MCF 10A (cell line): ENCODE data around the gene CASP2. TPM values are rescaled to one million over a fixed set of nuclear protein-coding genes. Genes with fewer than 3 reads are reported as not detected.

Experiments
- BruUV-seq: library from RNA; stranded (reverse); fragments of 400-500 nt; replicated peaks from 2 replicates; lab custom pipeline; 2021; lab: Mats Ljungman, UMichigan
- CTCF ChIA-PET: fragments of 300-600 bp; sonication (Branson Sonifier 250); formaldehyde crosslinking; extraction: SDS; loops from one replicate; lab custom pipeline; 2021; ENCODE audit warnings: antibody characterized with exemption, inconsistent platforms; lab: Yijun Ruan, JAX
- POLR2A ChIA-PET: fragments of 300-600, 350-650 bp; sonication (Branson Sonifier 250); formaldehyde crosslinking; extraction: SDS; loops from one replicate; lab custom pipeline; 2020; ENCODE audit warnings: antibody characterized with exemption, inconsistent platforms; lab: Yijun Ruan, JAX
- DNase-seq: peaks from one replicate; pipeline ENCODE4 v3.0.0-alpha.2; 2018; ENCODE audit not compliant: unreplicated experiment
- H3K27ac Mint-ChIP-seq: one replicate; pipeline ENCODE4 v1.8.0; 2022; ENCODE audit warnings: mild to moderate bottlenecking, low read depth, mixed read lengths; ENCODE audit not compliant: unreplicated experiment
- H3K27me3 Mint-ChIP-seq: one replicate; pipeline ENCODE4 v1.8.0; 2022; ENCODE audit warnings: mixed read lengths; ENCODE audit not compliant: insufficient read depth, unreplicated experiment
- H3K36me3 Mint-ChIP-seq: one replicate; pipeline ENCODE4 v1.8.0; 2022; ENCODE audit warnings: mild to moderate bottlenecking, moderate library complexity, mixed read lengths; ENCODE audit not compliant: insufficient read depth, unreplicated experiment
- H3K4me1 Mint-ChIP-seq: one replicate; pipeline ENCODE4 v1.8.0; 2022; ENCODE audit warnings: mixed read lengths; ENCODE audit not compliant: insufficient read depth, unreplicated experiment
- H3K4me3 Mint-ChIP-seq: one replicate; pipeline ENCODE4 v1.8.0; 2022; ENCODE audit warnings: mild to moderate bottlenecking, moderate library complexity, mixed read lengths; ENCODE audit not compliant: unreplicated experiment
- H3K9me3 Mint-ChIP-seq: one replicate; pipeline ENCODE4 v1.8.0; 2022; ENCODE audit warnings: mixed read lengths; ENCODE audit not compliant: unreplicated experiment
- intact Hi-C: fragments of 100-400 bp; cut with micrococcal nuclease; formaldehyde crosslinking; loops from 2 replicates; pipeline ENCODE4 v1.14.1; 2022
- total RNA-seq: library from RNA; stranded (reverse); gene quantifications from 2 replicates; pipeline ENCODE4 v1.2.3, GENCODE V29; 2022
- TF ChIP-seq, protein P1 (sequence below): fragments of 200-600 bp; IDR thresholded peaks from one replicate; pipeline ENCODE4 v1.8.0; 2022; ENCODE audit warnings: antibody characterized with exemption, mild to moderate bottlenecking; ENCODE audit not compliant: unreplicated experiment

The CASP2 gene
- total RNA-seq, 1 experiment from 2014 or later = 15.1 TPM

DNA sequence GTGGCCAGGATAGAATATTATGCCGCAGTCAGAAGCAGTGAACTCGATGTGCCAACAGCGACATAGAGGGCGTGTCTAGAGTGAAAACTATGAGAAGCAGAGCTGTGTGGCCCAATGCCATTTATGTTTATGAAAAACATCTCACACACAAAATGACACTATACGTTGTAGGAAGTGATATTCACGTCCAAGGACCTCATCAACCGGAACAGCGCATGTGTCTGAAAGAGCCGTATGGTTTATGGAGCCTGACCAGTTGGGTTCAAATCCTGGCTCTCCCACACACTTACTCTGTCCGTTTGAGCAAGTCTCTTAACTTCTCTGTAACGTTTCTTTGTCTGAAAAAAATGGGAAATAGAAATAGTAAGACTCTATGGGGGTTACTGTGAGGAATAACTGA lies 45.8 kb upstream of the CASP2 start:
- POLR2A ChIA-PET = interaction anchor here (1.0 kb wide), 1 partner anchor 47 kb away, joined by 3 read pairs; no protein-coding TSS in a partner anchor

DNA sequence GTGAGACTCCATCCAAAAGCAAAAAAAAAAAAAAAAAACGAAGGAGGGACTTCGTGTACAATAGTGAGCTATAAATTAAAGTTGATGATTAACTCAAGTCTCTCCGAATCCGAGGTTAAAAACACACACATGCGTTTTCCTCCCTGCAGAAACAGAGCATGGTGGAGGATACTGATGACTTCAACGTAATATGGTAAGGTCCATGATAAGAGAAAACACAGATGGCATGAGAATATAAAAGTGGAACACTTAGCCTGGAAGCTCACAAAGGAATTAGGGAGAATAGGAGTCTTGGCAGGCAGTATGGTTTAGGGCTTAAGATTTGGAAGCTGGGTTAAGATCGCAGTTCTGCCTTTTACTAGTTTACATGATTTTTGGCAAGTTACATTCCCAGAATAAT lies 45.0 kb upstream of the CASP2 start:
- CTCF ChIA-PET = interaction anchor here (0.5 to 6.4 kb wide), 13 partner anchors 16 to 262 kb away, joined by 3 to 131 read pairs (median 5); partner anchors contain the start of genes EPHA1 and GSTK1
- H3K27ac Mint-ChIP-seq = no peak overlapping the region

More for the DNA sequence above, 45.8 kb upstream of the CASP2 start:
- Mint-ChIP-seq H3K4me1 (peaks cover 27% of the 10 kb centered on the region), H3K4me3 (no peak overlapping the region), H3K9me3 (peaks cover under 1% of the 10 kb centered on the region), H3K27ac (no peak overlapping the region), H3K36me3 (no peaks in the 10 kb centered on the region), H3K27me3 (peaks cover 4% of the 10 kb centered on the region)
- TF ChIP-seq, protein P1, sequence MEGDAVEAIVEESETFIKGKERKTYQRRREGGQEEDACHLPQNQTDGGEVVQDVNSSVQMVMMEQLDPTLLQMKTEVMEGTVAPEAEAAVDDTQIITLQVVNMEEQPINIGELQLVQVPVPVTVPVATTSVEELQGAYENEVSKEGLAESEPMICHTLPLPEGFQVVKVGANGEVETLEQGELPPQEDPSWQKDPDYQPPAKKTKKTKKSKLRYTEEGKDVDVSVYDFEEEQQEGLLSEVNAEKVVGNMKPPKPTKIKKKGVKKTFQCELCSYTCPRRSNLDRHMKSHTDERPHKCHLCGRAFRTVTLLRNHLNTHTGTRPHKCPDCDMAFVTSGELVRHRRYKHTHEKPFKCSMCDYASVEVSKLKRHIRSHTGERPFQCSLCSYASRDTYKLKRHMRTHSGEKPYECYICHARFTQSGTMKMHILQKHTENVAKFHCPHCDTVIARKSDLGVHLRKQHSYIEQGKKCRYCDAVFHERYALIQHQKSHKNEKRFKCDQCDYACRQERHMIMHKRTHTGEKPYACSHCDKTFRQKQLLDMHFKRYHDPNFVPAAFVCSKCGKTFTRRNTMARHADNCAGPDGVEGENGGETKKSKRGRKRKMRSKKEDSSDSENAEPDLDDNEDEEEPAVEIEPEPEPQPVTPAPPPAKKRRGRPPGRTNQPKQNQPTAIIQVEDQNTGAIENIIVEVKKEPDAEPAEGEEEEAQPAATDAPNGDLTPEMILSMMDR = no peak
- DNase-seq = no peak
- intact Hi-C loops = no loop called here
- no TSS peak for BruUV-seq
- CTCF ChIA-PET = interaction anchor here (1.0 to 6.4 kb wide), 5 partner anchors 17 to 174 kb away, joined by 4 to 131 read pairs (median 7); partner anchors contain the start of genes EPHA1 and GSTK1

DNA sequence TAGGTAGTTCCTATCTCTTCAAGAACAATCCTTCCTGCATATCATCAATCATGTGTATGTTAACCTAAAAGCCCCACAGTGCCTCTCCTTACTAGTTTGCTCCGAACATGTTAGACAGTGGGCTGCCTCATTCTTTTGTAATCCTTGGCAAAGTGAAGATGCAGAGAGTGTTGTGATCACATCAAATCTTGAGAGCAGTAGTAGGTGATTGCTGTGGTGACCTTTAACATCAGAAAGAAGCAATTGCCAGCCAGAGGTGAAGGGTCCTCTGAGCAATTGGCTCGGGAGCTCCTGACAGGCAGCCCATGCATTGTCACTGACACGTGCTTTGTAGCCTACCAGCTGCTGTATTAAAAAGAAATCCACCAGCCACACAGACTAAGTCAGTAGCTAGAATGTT lies 44.5 kb upstream of the CASP2 start:
- BruUV-seq = no TSS peak
- H3K27me3 Mint-ChIP-seq = no peaks in the 10 kb centered on the region
- H3K4me1 Mint-ChIP-seq = peaks cover 27% of the 10 kb centered on the region
- ChIA-PET POLR2A (no interaction called here), CTCF (interaction anchor here (0.5 to 6.4 kb wide), 13 partner anchors 16 to 261 kb away, joined by 3 to 131 read pairs (median 5); partner anchors contain the start of genes EPHA1 and GSTK1)
- intact Hi-C loops = no loop called here
- no peaks in the 10 kb centered on the region for H3K36me3 Mint-ChIP-seq
- TF ChIP-seq, protein P1 = no peak
- no peaks in the 10 kb centered on the region for H3K9me3 Mint-ChIP-seq
- no peak for DNase-seq
- H3K27ac Mint-ChIP-seq = no peak overlapping the region
- H3K4me3 Mint-ChIP-seq = no peak overlapping the region

More for the DNA sequence above, 45.0 kb upstream of the CASP2 start:
- POLR2A ChIA-PET = no interaction called here
- no peaks in the 10 kb centered on the region for H3K9me3 Mint-ChIP-seq
- TF ChIP-seq, protein P1 = no peak
- peaks cover 27% of the 10 kb centered on the region for H3K4me1 Mint-ChIP-seq
- DNase-seq = no peak
- H3K36me3 Mint-ChIP-seq = no peaks in the 10 kb centered on the region
- intact Hi-C loops = no loop called here
- BruUV-seq = no TSS peak
- H3K27me3 Mint-ChIP-seq = no peaks in the 10 kb centered on the region
- H3K4me3 Mint-ChIP-seq = no peak overlapping the region

DNA sequence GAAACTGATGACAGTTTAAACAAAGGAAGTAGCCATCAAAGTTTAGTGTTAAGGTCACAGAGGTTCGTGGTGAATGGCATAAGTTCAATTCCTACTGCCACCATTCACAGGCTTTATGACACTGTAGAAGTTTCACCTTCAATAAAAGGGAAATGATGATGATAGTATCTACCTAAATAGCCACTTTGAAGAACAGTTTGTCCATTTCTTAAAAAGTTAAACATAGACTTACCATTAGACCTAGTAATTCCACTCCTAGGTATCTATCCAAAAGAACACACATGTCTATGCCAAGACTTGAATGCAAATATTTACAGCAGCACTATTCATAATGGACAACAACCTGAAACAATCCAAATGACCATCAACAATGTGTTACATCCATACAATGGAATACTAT lies 43.8 kb upstream of the CASP2 start:
- Mint-ChIP-seq H3K36me3 (no peaks in the 10 kb centered on the region), H3K27me3 (no peaks in the 10 kb centered on the region), H3K9me3 (no peaks in the 10 kb centered on the region), H3K27ac (no peak overlapping the region), H3K4me3 (no peak overlapping the region), H3K4me1 (peaks cover 21% of the 10 kb centered on the region)
- BruUV-seq = no TSS peak
- intact Hi-C loops = no loop called here
- TF ChIP-seq, protein P1 = no peak
- DNase-seq = no peak
- ChIA-PET POLR2A (no interaction called here), CTCF (interaction anchor here (0.6 to 1.9 kb wide), 5 partner anchors 55 to 172 kb away, joined by 3 to 7 read pairs (median 6); partner anchors contain the start of gene EPHA1)
